ENCODE data around the gene PEX16.

The PEX16 gene

GRCh38 chr11:45885274-45885920 lies 32.3 kb downstream of the PEX16 start, which contains the start of gene MAPK8IP1:
Gene MAPK8IP1 (plus strand): TSS chr11:45885651. CDS start chr11:45885821, 170 bp downstream.
- no peak for DNase-seq (ENCODE audit: low read depth)
- peak within 1 kb of the TSS; percentile 28; the same call in 1 of the 2 replicates for H3K4me3 ChIP-seq (ENCODE audit: low read depth, low read length)
- no peak for TF ChIP-seq CTCF (IDR thresholded peaks at IDR 0.05; ENCODE audit: low read depth, low read length, missing control alignments)

- H3K4me3 ChIP-seq (ENCODE audit: low read depth, low read length) = no peak overlapping the region
Measured at GRCh38 chr11:45884596-45885185, 33.0 kb downstream of the PEX16 start.

GRCh38 chr11:45881708-45882368 lies 35.8 kb downstream of the PEX16 start:
- H3K4me3 ChIP-seq (ENCODE audit: low read depth, low read length) = no peak overlapping the region
- no peak for DNase-seq (ENCODE audit: low read depth)
- TF ChIP-seq CTCF (IDR thresholded peaks at IDR 0.05; ENCODE audit: low read depth, low read length, missing control alignments) = no peak

More at GRCh38 chr11:45884596-45885185, 33.0 kb downstream of the PEX16 start:
- no peak for TF ChIP-seq CTCF (IDR thresholded peaks at IDR 0.05; ENCODE audit: low read depth, low read length, missing control alignments)
- no peak for DNase-seq (ENCODE audit: low read depth)

GRCh38 chr11:45880772-45881570 lies 36.7 kb downstream of the PEX16 start:
- no peak for TF ChIP-seq CTCF (IDR thresholded peaks at IDR 0.05; ENCODE audit: low read depth, low read length, missing control alignments)
- no peak overlapping the region for H3K4me3 ChIP-seq (ENCODE audit: low read depth, low read length)
- DNase-seq (ENCODE audit: low read depth) = no peak

- DNase-seq (ENCODE audit: low read depth) = no peak
- no peak overlapping the region for H3K4me3 ChIP-seq (ENCODE audit: low read depth, low read length)
- no peak for TF ChIP-seq CTCF (IDR thresholded peaks at IDR 0.05; ENCODE audit: low read depth, low read length, missing control alignments)
Measured at GRCh38 chr11:45879803-45880686, 37.6 kb downstream of the PEX16 start.

GRCh38 chr11:45877845-45878244 lies 39.8 kb downstream of the PEX16 start:
- no peak overlapping the region for H3K4me3 ChIP-seq (ENCODE audit: low read depth, low read length)
- no peak for TF ChIP-seq CTCF (IDR thresholded peaks at IDR 0.05; ENCODE audit: low read depth, low read length, missing control alignments)
- DNase-seq (ENCODE audit: low read depth) = no peak

All from GM12864 (cell line).